H9 (cell line): ENCODE measurements around the gene NSF. TPM values are rescaled to one million over a fixed set of nuclear protein-coding genes. Genes with fewer than 3 reads are reported as not detected.

Experiments used
- DNase-seq: peaks from one replicate; pipeline ENCODE4 v3.0.0-alpha.2; 2017
- H2AFZ ChIP-seq: one replicate; pipeline ENCODE4 v1.6.1; 2013; ENCODE audit warnings: mild to moderate bottlenecking, low read length, control low read depth, moderate library complexity
- H2AK5ac ChIP-seq: 2 replicates; pipeline ENCODE4 v1.6.1; 2013; ENCODE audit warnings: low read length, control low read depth, mixed read lengths; ENCODE audit not compliant: insufficient read length
- H2BK120ac ChIP-seq: one replicate; pipeline ENCODE4 v1.6.1; 2013; ENCODE audit warnings: low read depth, mild to moderate bottlenecking, low read length, control low read depth, inconsistent platforms; ENCODE audit not compliant: poor library complexity, severe bottlenecking
- H2BK12ac ChIP-seq: 2 replicates; pipeline ENCODE4 v1.6.1; 2013; ENCODE audit warnings: low read length, control low read depth, mixed read lengths, low read depth; ENCODE audit not compliant: insufficient read length
- H2BK15ac ChIP-seq: 2 replicates; pipeline ENCODE4 v1.6.1; 2013; ENCODE audit warnings: low read depth, low read length, control low read depth
- H2BK20ac ChIP-seq: one replicate; pipeline ENCODE4 v1.6.1; 2013; ENCODE audit warnings: low read depth, mild to moderate bottlenecking, low read length, control low read depth, inconsistent platforms; ENCODE audit not compliant: poor library complexity, severe bottlenecking
- H2BK5ac ChIP-seq: 2 replicates; pipeline ENCODE4 v1.6.1; 2013; ENCODE audit warnings: low read length, control low read depth, mixed read lengths; ENCODE audit not compliant: insufficient read length
- H3K14ac ChIP-seq: 2 replicates; pipeline ENCODE4 v1.6.1; 2013; ENCODE audit warnings: low read length, control low read depth; ENCODE audit not compliant: insufficient read depth
- H3K18ac ChIP-seq: 2 replicates; pipeline ENCODE4 v1.6.1; 2013; ENCODE audit warnings: low read depth, mild to moderate bottlenecking, mixed read lengths, low read length, control low read depth; ENCODE audit not compliant: insufficient read length
- H3K23ac ChIP-seq: 2 replicates; pipeline ENCODE4 v1.6.1; 2013; ENCODE audit warnings: low read length, control low read depth, mixed read lengths, low read depth; ENCODE audit not compliant: insufficient read length
- H3K23me2 ChIP-seq: 2 replicates; pipeline ENCODE4 v1.6.1; 2013; ENCODE audit warnings: low read depth, mild to moderate bottlenecking, mixed read lengths, low read length, control low read depth; ENCODE audit not compliant: insufficient read length, poor library complexity, severe bottlenecking
- H3K27ac ChIP-seq: 2 replicates; pipeline ENCODE4 v1.5.1; 2013; ENCODE audit warnings: low read length, control low read depth, mixed read lengths, low read depth; ENCODE audit not compliant: insufficient read length
- H3K27me3 ChIP-seq: 2 replicates; pipeline ENCODE4 v1.6.1; 2013; ENCODE audit warnings: low read length, control low read depth, inconsistent platforms; ENCODE audit not compliant: insufficient read depth
- H3K4ac ChIP-seq: 2 replicates; pipeline ENCODE4 v1.6.1; 2013; ENCODE audit warnings: low read depth, mild to moderate bottlenecking, control low read depth, inconsistent platforms, low read length, moderate library complexity
- H3K4me1 ChIP-seq: 2 replicates; pipeline ENCODE4 v1.6.1; 2013; ENCODE audit warnings: low read length, control low read depth, inconsistent platforms; ENCODE audit not compliant: insufficient read depth
- H3K4me2 ChIP-seq: 2 replicates; pipeline ENCODE4 v1.6.1; 2013; ENCODE audit warnings: low read length, control low read depth, mixed read lengths; ENCODE audit not compliant: insufficient read length, insufficient read depth
- H3K56ac ChIP-seq: 2 replicates; pipeline ENCODE4 v1.6.1; 2013; ENCODE audit warnings: low read depth, mild to moderate bottlenecking, mixed read lengths, low read length, control low read depth; ENCODE audit not compliant: insufficient read length
- H3K79me1 ChIP-seq: 2 replicates; pipeline ENCODE4 v1.6.1; 2013; ENCODE audit warnings: low read depth, mild to moderate bottlenecking, moderate library complexity, low read length, control low read depth, inconsistent platforms; ENCODE audit not compliant: insufficient read depth, poor library complexity, severe bottlenecking
- H3K79me2 ChIP-seq: 2 replicates; pipeline ENCODE4 v1.6.1; 2013; ENCODE audit warnings: low read length, control low read depth, inconsistent platforms; ENCODE audit not compliant: insufficient read depth
- H3K9ac ChIP-seq: 2 replicates; pipeline ENCODE4 v1.6.1; 2013; ENCODE audit warnings: low read length, control low read depth, mixed read lengths; ENCODE audit not compliant: insufficient read length; ENCODE audit errors: extremely low read depth
- H3K9me3 ChIP-seq: one replicate; pipeline ENCODE4 v1.6.1; 2013; ENCODE audit warnings: low read depth, low read length, inconsistent platforms; ENCODE audit not compliant: control insufficient read depth
- H3T11ph ChIP-seq: one replicate; pipeline ENCODE4 v1.6.1; 2013; ENCODE audit warnings: mild to moderate bottlenecking, low read length, control low read depth, inconsistent platforms
- H4K20me1 ChIP-seq: one replicate; pipeline ENCODE4 v1.6.1; 2013; ENCODE audit not compliant: control insufficient read depth, insufficient read length, insufficient read depth
- H4K5ac ChIP-seq: 2 replicates; pipeline ENCODE4 v1.6.1; 2013; ENCODE audit warnings: low read depth, mild to moderate bottlenecking, mixed read lengths, low read length, control low read depth; ENCODE audit not compliant: insufficient read length
- H4K8ac ChIP-seq: replicated peaks from 2 replicates; pipeline ENCODE4 v1.6.1; 2013; ENCODE audit warnings: low read length, control low read depth, mixed read lengths, low read depth; ENCODE audit not compliant: insufficient read length
- H4K91ac ChIP-seq: 2 replicates; pipeline ENCODE4 v1.6.1; 2013; ENCODE audit warnings: low read depth, mild to moderate bottlenecking, moderate library complexity, mixed read lengths, low read length, control low read depth; ENCODE audit not compliant: insufficient read length
- H3K27ac Mint-ChIP-seq, 3 experiments: 2 replicates in 2 of 3; 3 replicates in 1 of 3; pipeline ENCODE4 v1.8.0; 2020 to 2021; ENCODE audit warnings: mixed read lengths in 3 of 3, mild to moderate bottlenecking in 1 of 3, moderate library complexity in 1 of 3
- H3K27me3 Mint-ChIP-seq: 2 replicates; pipeline ENCODE4 v1.8.0; 2021; ENCODE audit warnings: low read depth, mild to moderate bottlenecking, moderate library complexity, mixed read lengths
- H3K36me3 Mint-ChIP-seq, 3 experiments: 2 replicates in 2 of 3; 3 replicates in 1 of 3; pipeline ENCODE4 v1.8.0; 2020 to 2021; ENCODE audit warnings: low read depth in 3 of 3, mixed read lengths in 3 of 3; ENCODE audit not compliant: insufficient read depth in 1 of 3
- H3K4me1 Mint-ChIP-seq, 2 experiments: 2 replicates each; pipeline ENCODE4 v1.8.0; 2020; ENCODE audit warnings: mixed read lengths in 2 of 2
- H3K4me3 Mint-ChIP-seq, 2 experiments: 2 replicates in 1 of 2; 3 replicates in 1 of 2; pipeline ENCODE4 v1.8.0; 2020 to 2021; ENCODE audit warnings: mild to moderate bottlenecking in 2 of 2, mixed read lengths in 2 of 2, moderate library complexity in 1 of 2
- H3K9me3 Mint-ChIP-seq, 2 experiments: 2 replicates in 1 of 2; 3 replicates in 1 of 2; pipeline ENCODE4 v1.8.0; 2020; ENCODE audit warnings: mild to moderate bottlenecking in 2 of 2, mixed read lengths in 2 of 2, moderate library complexity in 1 of 2
- CTCF ChIP-seq: fragments of 200-600 bp; sonication (generic); conservative IDR thresholded peaks from 3 replicates; pipeline ENCODE4 v1.8.0; 2021; ENCODE audit warnings: antibody characterized with exemption, mild to moderate bottlenecking
- WGBS: extraction: QIAGEN DNeasy Blood & Tissue Kit; methylation state at CpG from one replicate; pipeline ENCODE4 v1.1.7; 2013; ENCODE audit warnings: missing lambda C conversion rate, low lambda C conversion rate, mixed read lengths; ENCODE audit not compliant: insufficient read length; ENCODE audit errors: extremely low coverage; 5-methylcytosine and 5-hydroxymethylcytosine counted together
- total RNA-seq: library from RNA; stranded (reverse); gene quantifications from 2 replicates; pipeline ENCODE4 v1.2.1, GENCODE V29; 2021

The NSF gene
- total RNA-seq, 1 experiment from 2014 or later = 36.4 TPM

GRCh38 chr17:46756081-46756735, 165.7 kb downstream of the NSF start:
- Histone ChIP-seq H4K91ac (no peak overlapping the region), H3K27me3 (no peaks in the 10 kb centered on the region), H2BK5ac (no peak overlapping the region), H3K4me2 (no peak overlapping the region), H3K23ac (no peak overlapping the region), H3T11ph (no peak overlapping the region), H4K8ac (no peak overlapping the region), H3K9me3 (no peaks in the 10 kb centered on the region), H2BK15ac (no peak overlapping the region), H3K79me2 (no peaks in the 10 kb centered on the region), H3K14ac (no peak overlapping the region), H3K23me2 (no peaks in the 10 kb centered on the region), H4K20me1 (no peaks in the 10 kb centered on the region), H3K27ac (no peak overlapping the region), H2BK20ac (no peak overlapping the region), H3K4me1 (no peaks in the 10 kb centered on the region), H2AFZ (no peak overlapping the region), H2AK5ac (no peak overlapping the region), H3K56ac (no peak overlapping the region), H3K18ac (no peak overlapping the region), H2BK120ac (no peak overlapping the region), H3K9ac (no peak overlapping the region), H2BK12ac (no peak overlapping the region), H4K5ac (no peak overlapping the region), H3K79me1 (no peaks in the 10 kb centered on the region), H3K4ac (no peak overlapping the region)
- no CpG with 5 or more reads among the region's 4 CpGs for WGBS
- no peaks in the 10 kb centered on the region for H3K9me3 Mint-ChIP-seq
- no peak overlapping the region for H3K27ac Mint-ChIP-seq
- no peak for TF ChIP-seq CTCF
- no peak for DNase-seq
- peaks cover 5 to 6% of the 10 kb centered on the region in 2 experiments for H3K4me1 Mint-ChIP-seq
- no peaks in the 10 kb centered on the region for H3K27me3 Mint-ChIP-seq
- peaks cover 0 to 30% (median 12%) of the 10 kb centered on the region in 3 experiments; a peak in 5 of 7 replicates for H3K36me3 Mint-ChIP-seq
- no peak overlapping the region for H3K4me3 Mint-ChIP-seq
